Endothelial cell of umbilical vein (primary cell): ENCODE data around the gene NRXN3. TPM values are rescaled to one million over a fixed set of nuclear protein-coding genes. Genes with fewer than 3 reads are reported as not detected.

Experiments used
- BruUV-seq: library from RNA; stranded (reverse); fragments of 400-500 nt; replicated peaks from 2 replicates; lab custom pipeline; 2021; lab: Mats Ljungman, UMichigan
- CTCF ChIA-PET: fragments of 300-600, 350-600 bp; sonication (Branson Sonifier 250); formaldehyde crosslinking; loops from one replicate; lab custom pipeline; 2021; ENCODE audit warnings: antibody characterized with exemption, inconsistent platforms; lab: Charles Lee
- POLR2A ChIA-PET: fragments of 300-600, 350-600 bp; sonication (Branson Sonifier 250); formaldehyde crosslinking; loops from one replicate; lab custom pipeline; 2021; ENCODE audit warnings: antibody characterized with exemption, inconsistent platforms; lab: Charles Lee
- DNase-seq: peaks from one replicate; pipeline ENCODE4 v3.0.0-alpha.2; 2011; ENCODE audit warnings: low read depth, low spot score
- FAIRE-seq: peaks from 2 replicates; lab custom pipeline; 2011; peaks lifted over from hg19 to GRCh38; lab: Jason Lieb, UNC
- H2AFZ ChIP-seq: 2 replicates; pipeline ENCODE4 v1.6.0; 2012; ENCODE audit warnings: low read depth, low read length, control low read depth, inconsistent platforms
- H3K27ac ChIP-seq: 2 replicates; pipeline ENCODE4 v1.5.1; 2011; ENCODE audit warnings: low read depth, mild to moderate bottlenecking, control low read depth, low read length, moderate library complexity; ENCODE audit not compliant: insufficient read depth
- H3K27me3 ChIP-seq, 2 experiments: 2 replicates each; pipeline versions ENCODE4 v1.6.0 to v1.6.1; 2011; ENCODE audit warnings: low read length in 2 of 2, mixed read lengths in 1 of 2; ENCODE audit not compliant: control insufficient read depth in 2 of 2, insufficient read depth in 2 of 2
- H3K36me3 ChIP-seq, 2 experiments: 2 replicates in 1 of 2; 3 replicates in 1 of 2; pipeline ENCODE4 v1.5.1; 2011; ENCODE audit warnings: low read length in 2 of 2, mild to moderate bottlenecking in 1 of 2, moderate library complexity in 1 of 2; ENCODE audit not compliant: control insufficient read depth in 2 of 2, insufficient read depth in 2 of 2; ENCODE audit errors: extremely low read depth in 1 of 2
- H3K4me1 ChIP-seq: 3 replicates; pipeline ENCODE4 v1.5.1; 2011; ENCODE audit warnings: mild to moderate bottlenecking, low read length; ENCODE audit not compliant: control insufficient read depth, insufficient read depth; ENCODE audit errors: extremely low read depth
- H3K4me2 ChIP-seq: 2 replicates; pipeline ENCODE4 v1.6.1; 2011; ENCODE audit warnings: low read length, control low read depth, mixed read lengths; ENCODE audit not compliant: insufficient read depth
- H3K4me3 ChIP-seq, 3 experiments: fragments of 200-600 bp in 1 of 3; sonication (generic), shearing (Covaris generic) in 1 of 3; replicated peaks in 1 of 3; 2 replicates each; pipeline ENCODE4 v1.5.1; 2011 to 2016; ENCODE audit warnings: control low read depth in 3 of 3, low read length in 3 of 3, mild to moderate bottlenecking in 2 of 3, inconsistent platforms in 1 of 3, low read depth in 1 of 3, moderate library complexity in 1 of 3; ENCODE audit not compliant: insufficient read depth in 1 of 3
- H3K79me2 ChIP-seq: 2 replicates; pipeline ENCODE4 v1.6.0; 2012; ENCODE audit warnings: low read length, inconsistent platforms; ENCODE audit not compliant: control insufficient read depth, insufficient read depth
- H3K9ac ChIP-seq: replicated peaks from 2 replicates; pipeline ENCODE3; 2011; ENCODE audit warnings: low read length, control low read depth; ENCODE audit not compliant: insufficient read depth; ENCODE audit errors: extremely low read depth
- H3K9me1 ChIP-seq: replicated peaks from 3 replicates; pipeline ENCODE4 v1.6.0; 2011; ENCODE audit warnings: mild to moderate bottlenecking, low read length; ENCODE audit not compliant: control insufficient read depth, insufficient read depth; ENCODE audit errors: extremely low read depth
- H3K9me3 ChIP-seq: replicated peaks from 2 replicates; pipeline ENCODE4 v1.5.1; 2012; ENCODE audit warnings: low read length, inconsistent platforms; ENCODE audit not compliant: control insufficient read depth, insufficient read depth
- H4K20me1 ChIP-seq: replicated peaks from 2 replicates; pipeline ENCODE3; 2011; ENCODE audit warnings: mild to moderate bottlenecking, low read length; ENCODE audit not compliant: control insufficient read depth, insufficient read depth; ENCODE audit errors: extremely low read depth
- CTCF ChIP-seq, 2 donors: IDR thresholded peaks; 1 replicate in 1 of 2; 2 replicates in 1 of 2; pipeline ENCODE4 v1.5.1; 2011; ENCODE audit warnings: low read length in 2 of 2, mild to moderate bottlenecking in 2 of 2, moderate library complexity in 2 of 2, control low read depth in 1 of 2, inconsistent platforms in 1 of 2, low read depth in 1 of 2; ENCODE audit not compliant: insufficient read depth in 1 of 2; ENCODE audit errors: extremely low read depth in 1 of 2
- EZH2 ChIP-seq: IDR thresholded peaks from 2 replicates; pipeline ENCODE4 v1.6.1; 2012; ENCODE audit warnings: borderline replicate concordance, low read depth, mild to moderate bottlenecking, moderate library complexity, low read length, inconsistent platforms; ENCODE audit not compliant: severe bottlenecking
- FOS ChIP-seq: IDR thresholded peaks from 2 replicates; pipeline ENCODE4 v1.6.1; 2011; ENCODE audit warnings: mild to moderate bottlenecking, low read length, moderate library complexity, borderline replicate concordance; ENCODE audit not compliant: insufficient read depth
- GATA2 ChIP-seq: IDR thresholded peaks from 2 replicates; pipeline ENCODE4 v1.7.0; 2011; ENCODE audit warnings: low read depth, mild to moderate bottlenecking, moderate library complexity, mixed read lengths, low read length; ENCODE audit not compliant: insufficient read length, insufficient read depth
- JUN ChIP-seq: IDR thresholded peaks from 2 replicates; pipeline ENCODE4 v1.6.1; 2011; ENCODE audit warnings: borderline replicate concordance, low read depth; ENCODE audit not compliant: insufficient read length, insufficient read depth
- MAX ChIP-seq: IDR thresholded peaks from 2 replicates; pipeline ENCODE4 v1.6.1; 2011; ENCODE audit not compliant: insufficient read depth, insufficient read length
- MYC ChIP-seq: IDR thresholded peaks from one replicate; pipeline ENCODE4 v1.6.1; 2011; ENCODE audit warnings: mild to moderate bottlenecking, low read depth, low read length
- POLR2A ChIP-seq: IDR thresholded peaks from 2 replicates; pipeline ENCODE4 v1.6.1; 2012; ENCODE audit warnings: low read depth, mild to moderate bottlenecking, control low read depth, low read length
- POLR2AphosphoS5 ChIP-seq: IDR thresholded peaks from 2 replicates; pipeline ENCODE4 v1.6.1; 2012; ENCODE audit warnings: low read depth, mild to moderate bottlenecking, control low read depth, low read length, moderate library complexity; ENCODE audit not compliant: insufficient read depth
- dilution Hi-C: fragments of 300-500 bp; cut with MboI; formaldehyde crosslinking; loops from one replicate; pipeline ENCODE4 v1.15.0; 2019; ENCODE audit warnings: low sequenced_read_pairs; ENCODE audit not compliant: extremely low pct_ligation_motif_present
- intact Hi-C: fragments of 100-400 bp; cut with micrococcal nuclease; formaldehyde crosslinking; loops from one replicate; pipeline ENCODE4 v1.10.0; 2022
- polyA plus RNA-seq, 4 experiments: library from polyadenylated mRNA; depleted of rRNA in 3 of 4; stranded (reverse) in 3 of 4; unstranded in 1 of 4; fragments of >200 nt; gene quantifications; 2 replicates each; pipeline versions ENCODE4 v1.2.1 to v1.2.3, GENCODE V29; 2011 to 2012; ENCODE audit warnings: missing spikeins in 1 of 4
- total RNA-seq: library from RNA; stranded (reverse); gene quantifications from 2 replicates; pipeline ENCODE4 v1.2.3, GENCODE V29; 2021

The NRXN3 gene
- total and polyA plus RNA-seq, 2 donors (not counting 3 experiments of a cell fraction or from before 2014, with no cell fraction given) = 0.72 to 4.2 TPM

- H3K4me3 ChIP-seq = no peak overlapping the region
- DNase-seq (no peak), FAIRE-seq (no peak)
- no peaks in the 10 kb centered on the region for H3K27me3 ChIP-seq
- ChIA-PET POLR2A (no interaction called here), CTCF (no interaction called here)
- H3K9me3 ChIP-seq = peaks cover 2% of the 10 kb centered on the region
- H3K9me1 ChIP-seq = no peaks in the 10 kb centered on the region
- H3K79me2 ChIP-seq = no peaks in the 10 kb centered on the region
- no peak overlapping the region for H3K27ac ChIP-seq
- H4K20me1 ChIP-seq = no peaks in the 10 kb centered on the region
- H3K4me2 ChIP-seq = no peak overlapping the region
- TF ChIP-seq POLR2A (no peak), POLR2AphosphoS5 (no peak), FOS (no peak), MYC (no peak), CTCF (IDR thresholded peaks at IDR 0.05; ENCODE audit: extremely low read depth in 1 of 2, insufficient read depth in 1 of 2, low read depth in 1 of 2, low read length in 2 of 2) (no peak), GATA2 (no peak), JUN (no peak), EZH2 (no peak), MAX (no peak)
- H2AFZ ChIP-seq = no peak overlapping the region
- dilution Hi-C loops = no loop called here
- no peaks in the 10 kb centered on the region for H3K4me1 ChIP-seq
- H3K36me3 ChIP-seq = no peaks in the 10 kb centered on the region
- BruUV-seq = no TSS peak
- H3K9ac ChIP-seq = no peak overlapping the region
- intact Hi-C loops = no loop called here
Observed at GRCh38 chr14:78398216-78398615, 228.0 kb downstream of the NRXN3 start.
